Hepatocyte (in vitro differentiated cells): ENCODE measurements around the gene ABHD5. TPM values are rescaled to one million over a fixed set of nuclear protein-coding genes. Genes with fewer than 3 reads are reported as not detected.
"Not testable (repeated sequence)": the region's sequence is repeated elsewhere in the genome, so short reads cannot be mapped to it uniquely, and the experiment has no call there.

ENCODE experiments used
- DNase-seq: peaks from one replicate; pipeline ENCODE4 v3.0.0-alpha.2; 2016; ENCODE audit warnings: low spot score
- H2AFZ ChIP-seq: fragments of 200-600 bp; sonication (generic); 2 replicates; pipeline ENCODE4 v1.6.0; 2016; ENCODE audit warnings: antibody characterized with exemption, mild to moderate bottlenecking
- H3K27ac ChIP-seq: fragments of 200-600 bp; sonication (generic); 2 replicates; pipeline ENCODE4 v1.5.1; 2016; ENCODE audit warnings: mild to moderate bottlenecking
- H3K27me3 ChIP-seq: fragments of 200-600 bp; sonication (generic); 2 replicates; pipeline ENCODE4 v1.6.1; 2016
- H3K36me3 ChIP-seq: fragments of 200-600 bp; sonication (generic); replicated peaks from 2 replicates; pipeline ENCODE4 v1.5.1; 2016; ENCODE audit warnings: low read depth; ENCODE audit not compliant: insufficient read depth
- H3K4me1 ChIP-seq: fragments of 200-600 bp; sonication (generic); 2 replicates; pipeline ENCODE4 v1.5.1; 2016; ENCODE audit warnings: mild to moderate bottlenecking, moderate library complexity; ENCODE audit not compliant: insufficient read depth
- H3K4me2 ChIP-seq: fragments of 200-600 bp; sonication (generic); 2 replicates; pipeline ENCODE4 v1.6.0; 2016
- H3K4me3 ChIP-seq: fragments of 200-600 bp; sonication (generic); 2 replicates; pipeline ENCODE4 v1.5.1; 2016; ENCODE audit warnings: mild to moderate bottlenecking
- H3K79me2 ChIP-seq: fragments of 200-600 bp; sonication (generic); 2 replicates; pipeline ENCODE4 v1.6.0; 2017; ENCODE audit warnings: mild to moderate bottlenecking
- H3K9me2 ChIP-seq: fragments of 200-600 bp; sonication (generic); replicated peaks from 2 replicates; pipeline ENCODE4 v1.6.0; 2017; ENCODE audit warnings: mild to moderate bottlenecking; ENCODE audit not compliant: insufficient read depth
- H3K9me3 ChIP-seq: fragments of 200-600 bp; sonication (generic); 2 replicates; pipeline ENCODE4 v1.5.1; 2016; ENCODE audit warnings: low read depth, mild to moderate bottlenecking
- H4K20me1 ChIP-seq: fragments of 200-600 bp; sonication (generic); 2 replicates; pipeline ENCODE4 v1.6.0; 2016; ENCODE audit warnings: mild to moderate bottlenecking; ENCODE audit not compliant: insufficient read depth, poor library complexity, severe bottlenecking
- EZH2 ChIP-seq: fragments of 200-600 bp; sonication (generic); IDR thresholded peaks from 2 replicates; pipeline ENCODE4 v1.6.1; 2016; ENCODE audit warnings: antibody characterized with exemption, mild to moderate bottlenecking, borderline replicate concordance
- EZH2phosphoT487 ChIP-seq: fragments of 200-600 bp; sonication (generic); IDR thresholded peaks from one replicate; pipeline ENCODE4 v1.6.1; 2018; ENCODE audit warnings: antibody characterized with exemption, mild to moderate bottlenecking, low read depth, moderate library complexity; ENCODE audit not compliant: unreplicated experiment, severe bottlenecking
- WGBS: methylation state at CpG from one replicate; pipeline ENCODE4 v1.1.6; 2016; ENCODE audit warnings: low lambda C conversion rate; ENCODE audit errors: missing lambda C conversion rate; 5-methylcytosine and 5-hydroxymethylcytosine counted together
- polyA plus RNA-seq: library from polyadenylated mRNA; unstranded; fragments of >200 nt; fragmentation: Nextera tagmentation; extraction: Ambion mirVana; gene quantifications from 2 replicates; pipeline ENCODE4 v1.2.1, GENCODE V29; 2016
- total RNA-seq: library from RNA; depleted of rRNA; stranded (reverse); fragments of >200 nt; gene quantifications from 2 replicates; pipeline ENCODE4 v1.2.3, GENCODE V29; 2014
- TF ChIP-seq, protein P1 (sequence below): fragments of 200-600 bp; sonication (generic); IDR thresholded peaks from 2 replicates; pipeline ENCODE4 v1.5.1; 2016; ENCODE audit warnings: antibody characterized with exemption, mild to moderate bottlenecking; ENCODE audit not compliant: poor library complexity

Gene ABHD5
- total and polyA plus RNA-seq, 2 experiments from 2014 or later, result 14.3 to 29.9 TPM

DNA sequence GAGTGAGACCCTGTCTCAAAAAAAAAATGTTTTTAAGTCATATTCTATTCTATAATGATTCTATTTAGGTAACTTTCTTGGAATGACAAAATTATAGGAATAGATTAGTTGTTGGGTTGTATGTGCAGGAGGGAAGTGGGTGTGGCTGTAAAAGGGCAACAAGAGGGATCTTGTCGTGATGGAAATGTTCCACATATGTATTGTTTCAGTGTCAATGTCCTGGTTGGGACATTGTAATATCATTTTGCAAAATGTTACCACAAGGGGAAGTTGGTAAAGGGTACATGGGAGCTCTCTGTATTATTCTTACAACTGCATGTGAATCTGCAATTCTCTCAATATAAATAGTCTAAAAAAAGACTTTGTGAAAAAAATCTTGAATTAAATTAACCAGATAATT, 14.3 kb upstream of the ABHD5 start:
- Histone ChIP-seq H3K79me2 (no peaks in the 10 kb centered on the region), H3K9me3 (no peaks in the 10 kb centered on the region), H3K4me1 (no peaks in the 10 kb centered on the region), H3K36me3 (no peaks in the 10 kb centered on the region), H4K20me1 (no peaks in the 10 kb centered on the region), H2AFZ (no peak overlapping the region), H3K9me2 (no peaks in the 10 kb centered on the region), H3K27me3 (no peaks in the 10 kb centered on the region), H3K4me2 (no peak overlapping the region), H3K4me3 (no peak overlapping the region), H3K27ac (no peak overlapping the region)
- TF ChIP-seq, protein P1, sequence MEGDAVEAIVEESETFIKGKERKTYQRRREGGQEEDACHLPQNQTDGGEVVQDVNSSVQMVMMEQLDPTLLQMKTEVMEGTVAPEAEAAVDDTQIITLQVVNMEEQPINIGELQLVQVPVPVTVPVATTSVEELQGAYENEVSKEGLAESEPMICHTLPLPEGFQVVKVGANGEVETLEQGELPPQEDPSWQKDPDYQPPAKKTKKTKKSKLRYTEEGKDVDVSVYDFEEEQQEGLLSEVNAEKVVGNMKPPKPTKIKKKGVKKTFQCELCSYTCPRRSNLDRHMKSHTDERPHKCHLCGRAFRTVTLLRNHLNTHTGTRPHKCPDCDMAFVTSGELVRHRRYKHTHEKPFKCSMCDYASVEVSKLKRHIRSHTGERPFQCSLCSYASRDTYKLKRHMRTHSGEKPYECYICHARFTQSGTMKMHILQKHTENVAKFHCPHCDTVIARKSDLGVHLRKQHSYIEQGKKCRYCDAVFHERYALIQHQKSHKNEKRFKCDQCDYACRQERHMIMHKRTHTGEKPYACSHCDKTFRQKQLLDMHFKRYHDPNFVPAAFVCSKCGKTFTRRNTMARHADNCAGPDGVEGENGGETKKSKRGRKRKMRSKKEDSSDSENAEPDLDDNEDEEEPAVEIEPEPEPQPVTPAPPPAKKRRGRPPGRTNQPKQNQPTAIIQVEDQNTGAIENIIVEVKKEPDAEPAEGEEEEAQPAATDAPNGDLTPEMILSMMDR, result no peak
- no peak for TF ChIP-seq EZH2phosphoT487
- TF ChIP-seq EZH2, result no peak
- 92% methylated on average over 1 of the region's 1 CpG for WGBS
- no peak for DNase-seq

DNA sequence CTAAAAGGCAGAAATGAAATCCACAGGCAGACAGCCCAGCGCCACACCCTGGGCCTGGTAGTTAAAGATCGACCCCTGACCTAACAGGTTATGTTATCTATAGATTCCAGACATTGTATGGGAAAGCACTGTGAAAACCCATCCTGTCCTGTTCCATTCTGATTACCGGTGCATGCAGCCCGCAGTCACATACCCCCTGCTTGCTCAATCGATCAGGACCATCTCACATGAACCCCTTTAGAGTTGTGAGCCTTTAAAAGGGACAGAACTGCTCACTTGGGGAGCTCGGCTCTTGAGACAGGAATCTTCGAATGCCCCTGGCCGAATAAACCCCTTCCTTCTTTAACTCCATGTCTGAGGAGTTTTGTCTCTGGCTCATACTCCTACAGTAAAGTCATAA, 12.4 kb upstream of the ABHD5 start:
- not testable (repeated sequence) for H3K9me2 ChIP-seq, H3K4me1 ChIP-seq, H3K9me3 ChIP-seq, H3K27me3 ChIP-seq, H2AFZ ChIP-seq, H3K4me2 ChIP-seq, DNase-seq, H3K79me2 ChIP-seq, H3K36me3 ChIP-seq, H4K20me1 ChIP-seq, H3K4me3 ChIP-seq, H3K27ac ChIP-seq
- WGBS, result 81% methylated on average over 8 of the region's 8 CpGs

DNA sequence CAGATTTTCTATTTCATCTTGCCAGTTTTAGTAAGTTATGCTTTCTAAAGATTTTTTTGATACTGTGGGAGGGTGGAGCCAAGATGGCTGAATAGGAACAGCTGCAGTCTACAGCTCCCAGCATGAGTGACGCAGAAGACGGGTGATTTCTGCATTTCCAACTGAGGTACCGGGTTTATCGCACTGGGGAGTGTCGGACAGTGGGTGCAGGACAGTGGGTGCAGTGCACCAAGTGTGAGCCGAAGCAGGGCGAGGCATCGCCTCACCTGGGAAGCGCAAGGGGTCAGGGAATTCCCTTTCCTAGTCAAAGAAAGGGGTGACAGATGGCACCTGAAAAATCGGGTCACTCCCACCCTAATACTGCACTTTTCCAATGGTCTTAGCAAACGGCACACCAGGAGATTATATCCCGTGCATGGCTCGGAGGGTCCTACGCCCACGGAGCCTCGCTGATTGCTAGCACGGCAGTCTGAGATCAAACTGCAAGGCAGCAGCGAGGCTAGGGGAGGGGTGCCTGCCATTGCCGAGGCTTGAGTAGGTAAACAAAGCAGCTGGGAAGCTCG, 11.8 kb upstream of the ABHD5 start:
- H4K20me1 ChIP-seq, H3K9me3 ChIP-seq, H2AFZ ChIP-seq, H3K4me2 ChIP-seq, H3K4me3 ChIP-seq, DNase-seq, H3K4me1 ChIP-seq, H3K27me3 ChIP-seq, H3K36me3 ChIP-seq, H3K79me2 ChIP-seq, H3K27ac ChIP-seq, H3K9me2 ChIP-seq: not testable (repeated sequence)
- WGBS, result 97% methylated on average over 20 of the region's 20 CpGs

DNA sequence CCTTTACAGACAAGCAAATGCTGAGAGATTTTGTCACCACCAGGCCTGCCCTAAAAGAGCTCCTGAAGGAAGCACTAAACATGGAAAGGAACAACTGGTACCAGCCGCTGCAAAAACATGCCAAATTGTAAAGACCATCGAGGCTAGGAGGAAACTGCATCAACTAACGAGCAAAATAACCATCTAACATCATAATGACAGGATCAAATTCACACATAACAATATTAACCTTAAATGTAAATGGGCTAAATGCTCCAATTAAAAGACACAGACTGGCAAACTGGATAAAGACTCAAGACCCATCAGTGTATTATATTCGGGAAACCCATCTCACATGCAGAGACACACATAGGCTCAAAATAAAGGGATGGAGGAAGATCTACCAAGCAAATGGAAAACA, 9.9 kb upstream of the ABHD5 start:
- not testable (repeated sequence) for DNase-seq, H4K20me1 ChIP-seq, H3K4me3 ChIP-seq, H3K4me1 ChIP-seq, H3K36me3 ChIP-seq, H3K79me2 ChIP-seq, H3K9me3 ChIP-seq, H3K27me3 ChIP-seq, H2AFZ ChIP-seq, H3K9me2 ChIP-seq, H3K4me2 ChIP-seq, H3K27ac ChIP-seq
- 94% methylated on average over 4 of the region's 4 CpGs for WGBS

DNA sequence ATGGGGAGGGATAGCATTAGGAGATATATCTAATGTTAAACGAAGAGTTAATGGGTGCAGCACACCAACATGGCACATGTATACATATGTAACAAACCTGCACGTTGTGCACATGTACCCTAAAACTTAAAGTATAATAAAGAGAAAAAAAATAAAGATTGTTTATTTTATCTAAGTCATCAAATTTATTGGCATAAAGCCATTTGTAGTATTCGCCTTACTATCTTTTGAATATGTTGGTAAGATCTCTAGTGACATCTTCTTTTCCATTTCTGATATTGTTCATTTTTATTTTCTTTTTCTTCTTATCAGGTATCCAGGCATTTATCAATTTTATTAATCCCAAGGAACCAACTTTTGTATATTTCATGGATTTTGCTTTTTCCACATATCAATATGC, 5.8 kb upstream of the ABHD5 start:
- DNase-seq, result no peak
- no peak for TF ChIP-seq EZH2phosphoT487
- Histone ChIP-seq H3K27ac (no peak overlapping the region), H4K20me1 (no peaks in the 10 kb centered on the region), H2AFZ (no peak overlapping the region), H3K4me2 (no peak overlapping the region), H3K9me2 (no peaks in the 10 kb centered on the region), H3K79me2 (no peaks in the 10 kb centered on the region), H3K4me3 (no peak overlapping the region), H3K36me3 (no peaks in the 10 kb centered on the region), H3K27me3 (no peaks in the 10 kb centered on the region), H3K9me3 (no peaks in the 10 kb centered on the region), H3K4me1 (no peaks in the 10 kb centered on the region)
- 99% methylated on average over 3 of the region's 3 CpGs for WGBS
